ENCODE measurements around the gene TMC3. TPM values are rescaled to one million over a fixed set of nuclear protein-coding genes. Genes with fewer than 3 reads are reported as not detected.
A peak's percentile ranks its signal among the peaks of the same experiment; 100 is the strongest.

The TMC3 gene
- total and polyA plus RNA-seq, 2 donors from 2014 or later: not detected

- no peaks in the 10 kb centered on the region for H3K36me3 ChIP-seq (ENCODE audit: control insufficient read depth in 2 of 3, insufficient read depth in 3 of 3, low read length in 3 of 3)
- TF ChIP-seq CTCF (IDR thresholded peaks at IDR 0.05; ENCODE audit: borderline replicate concordance, extremely low read depth, insufficient read depth): no peak
- peaks cover 0 to 17% (median 0%) of the 10 kb centered on the region in 3 donors for H3K4me1 ChIP-seq (ENCODE audit: control insufficient read depth in 2 of 3, insufficient read depth in 2 of 3, low read depth in 1 of 3, low read length in 3 of 3)
- H3K27me3 ChIP-seq (ENCODE audit: control insufficient read depth, insufficient read depth, low read length): no peaks in the 10 kb centered on the region
- no peak overlapping the region for H3K27ac ChIP-seq (ENCODE audit: low read depth in 2 of 2, low read length in 2 of 2)
- DNase-seq (no peak), FAIRE-seq (no peak)
- H3K9ac ChIP-seq (ENCODE audit: low read length in 3 of 3): no peak overlapping the region
- no peaks in the 10 kb centered on the region for H3K9me3 ChIP-seq (ENCODE audit: control insufficient read depth in 2 of 3, insufficient read depth in 1 of 3, low read length in 3 of 3)
- intact Hi-C loops (cut with DNase I): no loop called here
- H3K4me3 ChIP-seq (ENCODE audit: low read length in 3 of 3): peak overlapping the region in 1 of 3 donors; percentile 1
These were observed 75.4 kb downstream of the TMC3 start for GRCh38 chr15:81298611-81299010.

- FAIRE-seq: no peak
- peak overlapping the region in 2 of 3 donors; percentile 37 to 50 for H3K4me3 ChIP-seq (ENCODE audit: low read length in 3 of 3)
- intact Hi-C loops (cut with DNase I): no loop called here
These were observed 76.1 kb downstream of the TMC3 start for GRCh38 chr15:81297603-81298575.

GRCh38 chr15:81297147-81297572, 76.9 kb downstream of the TMC3 start:
- no peak for TF ChIP-seq CTCF (IDR thresholded peaks at IDR 0.05; ENCODE audit: borderline replicate concordance, extremely low read depth, insufficient read depth)
- intact Hi-C loops (cut with DNase I): no loop called here
- Histone ChIP-seq H3K36me3 (ENCODE audit: control insufficient read depth in 2 of 3, insufficient read depth in 3 of 3, low read length in 3 of 3) (no peaks in the 10 kb centered on the region), H3K27me3 (ENCODE audit: control insufficient read depth, insufficient read depth, low read length) (no peaks in the 10 kb centered on the region), H3K27ac (ENCODE audit: low read depth in 2 of 2, low read length in 2 of 2) (peak overlapping the region in 1 of 2 donors; percentile 54), H3K9me3 (ENCODE audit: control insufficient read depth in 2 of 3, insufficient read depth in 1 of 3, low read length in 3 of 3) (no peaks in the 10 kb centered on the region), H3K9ac (ENCODE audit: low read length in 3 of 3) (peak overlapping the region in 1 of 3 donors; percentile 43), H3K4me1 (ENCODE audit: control insufficient read depth in 2 of 3, insufficient read depth in 2 of 3, low read depth in 1 of 3, low read length in 3 of 3) (peaks cover 0 to 14% (median 0%) of the 10 kb centered on the region in 3 donors), H3K4me3 (ENCODE audit: low read length in 3 of 3) (peak overlapping the region in 2 of 3 donors; percentile 37 to 50)
- no peak for DNase-seq
- no peak for FAIRE-seq

More at GRCh38 chr15:81297603-81298575, 76.1 kb downstream of the TMC3 start:
- no peak for TF ChIP-seq CTCF (IDR thresholded peaks at IDR 0.05; ENCODE audit: borderline replicate concordance, extremely low read depth, insufficient read depth)
- Histone ChIP-seq H3K9ac (ENCODE audit: low read length in 3 of 3) (peak overlapping the region in 1 of 3 donors; percentile 12), H3K9me3 (ENCODE audit: control insufficient read depth in 2 of 3, insufficient read depth in 1 of 3, low read length in 3 of 3) (no peaks in the 10 kb centered on the region), H3K36me3 (ENCODE audit: control insufficient read depth in 2 of 3, insufficient read depth in 3 of 3, low read length in 3 of 3) (no peaks in the 10 kb centered on the region), H3K27ac (ENCODE audit: low read depth in 2 of 2, low read length in 2 of 2) (peak overlapping the region in 1 of 2 donors; percentile 54), H3K4me1 (ENCODE audit: control insufficient read depth in 2 of 3, insufficient read depth in 2 of 3, low read depth in 1 of 3, low read length in 3 of 3) (peaks cover 0 to 14% (median 0%) of the 10 kb centered on the region in 3 donors), H3K27me3 (ENCODE audit: control insufficient read depth, insufficient read depth, low read length) (no peaks in the 10 kb centered on the region)
- DNase-seq: no peak
